ENCODE data around the gene GLTPD2. TPM values are rescaled to one million over a fixed set of nuclear protein-coding genes. Genes with fewer than 3 reads are reported as not detected.
A peak's percentile ranks its signal among the peaks of the same experiment; 100 is the strongest.

Gene GLTPD2
- total and polyA plus RNA-seq, 12 donors: 0.25 TPM; not detected in 11

DNA sequence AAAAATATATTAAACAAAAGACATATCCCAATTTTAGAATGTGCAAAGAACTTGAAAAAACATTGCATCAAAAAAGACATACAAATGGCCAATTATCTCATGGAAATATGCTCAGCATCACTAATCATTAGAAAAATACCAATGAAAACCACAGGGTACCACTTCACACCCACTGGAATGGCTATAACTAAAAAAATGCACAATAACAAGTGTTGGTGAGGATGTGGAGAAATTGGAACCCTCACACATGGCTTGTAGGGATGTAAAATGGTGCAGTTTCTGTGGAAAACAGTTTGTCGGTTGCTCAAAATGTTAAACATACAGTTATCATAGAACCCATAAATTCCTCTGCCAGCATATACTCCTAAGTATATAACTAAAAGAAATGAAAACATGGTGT, 6.4 kb downstream of the GLTPD2 start:
- TF ChIP-seq, protein P1, sequence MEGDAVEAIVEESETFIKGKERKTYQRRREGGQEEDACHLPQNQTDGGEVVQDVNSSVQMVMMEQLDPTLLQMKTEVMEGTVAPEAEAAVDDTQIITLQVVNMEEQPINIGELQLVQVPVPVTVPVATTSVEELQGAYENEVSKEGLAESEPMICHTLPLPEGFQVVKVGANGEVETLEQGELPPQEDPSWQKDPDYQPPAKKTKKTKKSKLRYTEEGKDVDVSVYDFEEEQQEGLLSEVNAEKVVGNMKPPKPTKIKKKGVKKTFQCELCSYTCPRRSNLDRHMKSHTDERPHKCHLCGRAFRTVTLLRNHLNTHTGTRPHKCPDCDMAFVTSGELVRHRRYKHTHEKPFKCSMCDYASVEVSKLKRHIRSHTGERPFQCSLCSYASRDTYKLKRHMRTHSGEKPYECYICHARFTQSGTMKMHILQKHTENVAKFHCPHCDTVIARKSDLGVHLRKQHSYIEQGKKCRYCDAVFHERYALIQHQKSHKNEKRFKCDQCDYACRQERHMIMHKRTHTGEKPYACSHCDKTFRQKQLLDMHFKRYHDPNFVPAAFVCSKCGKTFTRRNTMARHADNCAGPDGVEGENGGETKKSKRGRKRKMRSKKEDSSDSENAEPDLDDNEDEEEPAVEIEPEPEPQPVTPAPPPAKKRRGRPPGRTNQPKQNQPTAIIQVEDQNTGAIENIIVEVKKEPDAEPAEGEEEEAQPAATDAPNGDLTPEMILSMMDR (IDR thresholded peaks at IDR 0.05): no peak
- Histone ChIP-seq H3K27ac (peak overlapping the region in 7 of 10 donors; percentile 59 to 92 (median 82)), H3K27me3 (no peaks in the 10 kb centered on the region), H3K9me3 (no peaks in the 10 kb centered on the region), H3K36me3 (peaks cover 0 to 29% (median 14%) of the 10 kb centered on the region in 9 donors), H3K4me1 (peaks cover 0 to 22% (median 10%) of the 10 kb centered on the region in 9 donors), H3K4me3 (peak overlapping the region in 3 of 10 donors; percentile 68 to 85 (median 73))
- ATAC-seq: no peak
- intact Hi-C loops (cut with DNase I): loop anchor here in 3 of 10 donors (5.0 kb wide), 1 partner anchor 42 kb away; no protein-coding TSS in a partner anchor
- WGBS, 2 donors: 92 to 100% methylated on average over 1 of the region's 1 CpG
- no peak for DNase-seq

DNA sequence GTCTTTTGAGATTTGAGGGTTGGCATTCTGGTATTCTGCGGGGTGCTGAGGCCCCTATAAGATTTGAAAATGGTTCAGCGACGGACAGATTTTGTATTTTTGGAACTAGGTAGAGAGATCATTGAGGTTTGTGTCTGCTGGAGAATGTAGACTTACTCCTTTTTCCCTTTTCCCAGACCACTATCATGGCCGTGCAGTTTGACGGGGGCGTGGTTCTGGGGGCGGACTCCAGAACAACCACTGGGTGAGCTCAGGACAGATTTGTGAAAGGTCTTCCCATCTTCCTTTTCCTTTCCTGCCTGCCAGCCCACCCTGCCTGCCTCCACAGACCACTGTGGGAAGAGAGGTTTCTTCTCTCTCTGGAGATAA, 7.8 kb downstream of the GLTPD2 start:
- Histone ChIP-seq H3K4me3 (peak overlapping the region; percentile 53 to 91 (median 76)), H3K36me3 (peaks cover 0 to 29% (median 14%) of the 10 kb centered on the region in 9 donors), H3K27me3 (no peaks in the 10 kb centered on the region), H3K9me3 (no peaks in the 10 kb centered on the region), H3K27ac (peak overlapping the region in 9 of 10 donors; percentile 57 to 92 (median 78)), H3K4me1 (peaks cover 0 to 17% (median 9%) of the 10 kb centered on the region in 9 donors)
- intact Hi-C loops (cut with DNase I): loop anchor here in 3 of 10 donors (5.0 kb wide), 1 partner anchor 41 kb away; no protein-coding TSS in a partner anchor
- DNase-seq (no peak), ATAC-seq (peak; percentile 14 to 61 (median 43))
- WGBS, 2 donors: 0 to 1% methylated on average over 7 of the region's 7 CpGs
- TF ChIP-seq, protein P1 (IDR thresholded peaks at IDR 0.05): no peak

DNA sequence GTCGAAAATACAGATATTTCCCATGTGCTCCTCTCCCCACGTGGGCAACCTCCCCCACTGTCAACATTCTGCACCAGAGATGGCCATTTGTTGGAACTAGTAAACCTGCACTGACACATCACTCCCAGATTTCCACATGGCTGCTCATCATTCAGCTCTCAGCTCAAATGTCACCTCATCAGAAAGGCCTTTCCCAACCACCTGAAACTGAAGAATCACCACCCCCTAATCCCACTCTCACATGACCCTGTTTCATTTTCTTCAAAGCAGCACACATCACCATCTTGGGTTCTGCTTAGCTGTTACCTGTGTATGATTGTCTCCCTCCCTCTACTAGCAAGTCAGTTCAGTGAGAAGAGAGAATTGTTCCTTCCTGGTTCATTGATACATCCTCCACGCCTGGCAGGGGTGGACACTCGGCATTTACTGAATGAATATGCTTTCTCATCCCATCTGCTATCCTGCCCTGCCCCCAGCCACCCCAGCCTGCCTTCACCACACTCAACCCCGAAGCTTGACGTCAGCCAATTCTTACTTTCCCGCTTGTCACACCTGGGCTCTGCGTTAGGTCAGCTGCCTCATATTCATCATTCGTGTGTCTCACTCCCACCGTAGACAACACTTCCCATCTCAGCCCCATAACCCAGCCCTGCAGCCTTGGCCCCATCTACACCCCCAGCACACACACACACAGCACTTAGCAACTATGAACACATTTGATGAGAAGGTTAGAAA, 11.9 kb downstream of the GLTPD2 start:
- no peak for DNase-seq
- TF ChIP-seq, protein P1 (IDR thresholded peaks at IDR 0.05): no peak
- Histone ChIP-seq H3K36me3 (peaks cover 0 to 29% (median 14%) of the 10 kb centered on the region in 9 donors), H3K4me3 (no peak overlapping the region), H3K27ac (no peak overlapping the region), H3K9me3 (no peaks in the 10 kb centered on the region), H3K4me1 (peaks cover 0 to 13% (median 9%) of the 10 kb centered on the region in 9 donors), H3K27me3 (no peaks in the 10 kb centered on the region)
- no peak for ATAC-seq
- intact Hi-C loops (cut with DNase I): no loop called here
- 77 to 86% methylated on average over 10 of the region's 10 CpGs for WGBS, 2 donors

DNA sequence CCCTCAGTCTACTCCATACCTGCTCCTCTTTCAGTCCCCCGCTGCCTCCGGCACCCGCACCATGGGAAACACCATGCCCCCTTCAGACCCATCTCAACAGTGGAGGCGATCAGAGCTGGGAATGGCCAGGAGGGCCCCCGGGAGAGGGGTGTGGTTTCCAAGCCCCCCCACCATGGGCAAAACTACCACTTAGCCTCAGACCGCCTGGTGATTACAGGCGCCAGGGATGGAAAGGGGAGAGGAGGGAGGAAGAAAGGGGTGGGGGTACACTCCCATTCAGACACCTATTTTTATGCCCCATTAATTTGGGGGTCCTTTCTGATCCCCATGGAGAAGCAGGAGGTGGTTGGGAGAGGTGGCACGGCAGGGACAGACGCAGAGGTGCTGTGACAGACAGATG, 13.5 kb downstream of the GLTPD2 start, which contains the start of gene C17orf114:
C17orf114 (minus strand) TSS at position 101 of the 400 bp plus-strand sequence.
- Histone ChIP-seq H3K27ac (no peak within 1 kb of the TSS), H3K9me3 (no peaks in the 10 kb centered on the region), H3K36me3 (peaks cover 0 to 28% (median 14%) of the 10 kb centered on the region in 9 donors), H3K27me3 (no peaks in the 10 kb centered on the region), H3K4me3 (no peak within 1 kb of the TSS), H3K4me1 (peaks cover 0 to 11% (median 5%) of the 10 kb centered on the region in 9 donors)
- intact Hi-C loops (cut with DNase I): no loop called here
- TF ChIP-seq, protein P1 (IDR thresholded peaks at IDR 0.05): no peak
- ATAC-seq (no peak), DNase-seq (no peak)
- WGBS, 2 donors: 69 to 81% methylated on average over 9 of the region's 9 CpGs

Data from heart right ventricle (tissue), 16 donors.